ENCODE results near the gene TNFRSF19. TPM values are rescaled to one million over a fixed set of nuclear protein-coding genes. Genes with fewer than 3 reads are reported as not detected.

Gene TNFRSF19
- total and polyA plus RNA-seq, 2 of the 13 experiments (the other 11 are each of a cell fraction or from before 2014, with no cell fraction given), result 75.3 to 77.7 TPM

DNA sequence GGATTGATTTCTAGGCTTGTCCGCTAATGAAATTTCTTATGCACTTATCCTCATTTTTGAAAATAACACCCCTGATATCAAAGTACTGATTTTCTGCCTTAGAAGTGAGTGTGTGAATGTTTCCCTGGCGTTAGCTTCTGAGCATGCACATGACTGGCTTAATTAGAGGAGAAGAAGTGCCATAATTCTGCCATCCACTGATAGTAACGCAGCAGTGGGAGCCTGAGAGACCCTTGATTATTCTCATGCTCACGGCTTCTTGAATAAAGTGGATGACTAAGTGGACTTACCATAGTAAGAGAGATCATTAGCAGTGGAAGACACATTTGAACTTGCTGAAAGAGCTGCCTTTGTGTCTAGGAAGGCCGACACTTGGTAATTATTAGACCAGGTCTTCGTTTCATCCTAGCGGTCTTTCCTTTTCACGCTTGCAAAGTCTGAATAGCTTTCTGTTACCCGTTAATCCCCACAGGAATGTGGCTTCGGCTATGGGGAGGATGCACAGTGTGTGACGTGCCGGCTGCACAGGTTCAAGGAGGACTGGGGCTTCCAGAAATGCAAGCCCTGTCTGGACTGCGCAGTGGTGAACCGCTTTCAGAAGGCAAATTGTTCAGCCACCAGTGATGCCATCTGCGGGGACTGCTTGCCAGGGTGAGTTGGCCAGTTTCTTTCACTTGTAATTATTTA is 45.3 kb downstream of the TNFRSF19 start (continued):
- TF ChIP-seq PRPF4 (IDR thresholded peaks at IDR 0.05; ENCODE audit: low read depth, low read length, poor library complexity, severe bottlenecking), result no peak
- no peak for TF ChIP-seq ETS1 (CRISPR knock-in tag; IDR thresholded peaks at IDR 0.05)
- TF ChIP-seq, protein P1, sequence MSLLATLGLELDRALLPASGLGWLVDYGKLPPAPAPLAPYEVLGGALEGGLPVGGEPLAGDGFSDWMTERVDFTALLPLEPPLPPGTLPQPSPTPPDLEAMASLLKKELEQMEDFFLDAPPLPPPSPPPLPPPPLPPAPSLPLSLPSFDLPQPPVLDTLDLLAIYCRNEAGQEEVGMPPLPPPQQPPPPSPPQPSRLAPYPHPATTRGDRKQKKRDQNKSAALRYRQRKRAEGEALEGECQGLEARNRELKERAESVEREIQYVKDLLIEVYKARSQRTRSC (CRISPR knock-in tag; IDR thresholded peaks at IDR 0.05; ENCODE audit: low read depth), result no peak
- no peak for TF ChIP-seq ZNF180 (CRISPR knock-in tag; IDR thresholded peaks at IDR 0.05; ENCODE audit: borderline replicate concordance, low read depth)
- no peak for TF ChIP-seq ZNF343 (CRISPR knock-in tag; IDR thresholded peaks at IDR 0.05)
- no peak for TF ChIP-seq FOXM1 (CRISPR knock-in tag; IDR thresholded peaks at IDR 0.05)
- TF ChIP-seq TFE3 (CRISPR knock-in tag; IDR thresholded peaks at IDR 0.05), result peak; percentile 40; the same call in 1 of the 2 replicates
- TF ChIP-seq HMG20B (CRISPR knock-in tag; conservative IDR thresholded peaks at IDR 0.05), result peak; percentile 84
- TF ChIP-seq TERF1 (CRISPR knock-in tag; IDR thresholded peaks at IDR 0.05), result no peak
- TF ChIP-seq, protein P2, sequence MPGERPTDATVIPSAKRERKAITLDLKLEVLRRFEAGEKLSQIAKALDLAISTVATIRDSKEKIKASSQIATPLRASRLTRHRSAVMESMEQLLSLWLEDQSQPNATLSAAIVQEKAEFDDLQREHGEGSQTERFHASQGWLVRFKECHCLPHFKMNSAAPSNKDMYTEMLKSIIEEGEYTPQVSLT (CRISPR knock-in tag; IDR thresholded peaks at IDR 0.05; ENCODE audit: borderline replicate concordance, low read depth), result no peak
- TF ChIP-seq CEBPB (IDR thresholded peaks at IDR 0.05; ENCODE audit: borderline replicate concordance, low read depth, low read length), result no peak
- no peak for TF ChIP-seq CENPT (CRISPR knock-in tag; IDR thresholded peaks at IDR 0.05; ENCODE audit: low read depth)
- no peak for TF ChIP-seq TAF1 (CRISPR knock-in tag; IDR thresholded peaks at IDR 0.05)
- no peak for TF ChIP-seq SRSF4 (IDR thresholded peaks at IDR 0.05; ENCODE audit: low read depth, low read length, poor library complexity, severe bottlenecking)
- TF ChIP-seq ZNF770 (CRISPR knock-in tag; IDR thresholded peaks at IDR 0.05), result no peak
- TF ChIP-seq IKZF5 (CRISPR knock-in tag; IDR thresholded peaks at IDR 0.05), result peak; percentile 67; the same call in 1 of the 2 replicates
- TF ChIP-seq NR2F2 (IDR thresholded peaks at IDR 0.05; ENCODE audit: borderline replicate concordance, low read depth), result peak; percentile 20; the same call in 1 of the 2 replicates
- TF ChIP-seq, protein P3, sequence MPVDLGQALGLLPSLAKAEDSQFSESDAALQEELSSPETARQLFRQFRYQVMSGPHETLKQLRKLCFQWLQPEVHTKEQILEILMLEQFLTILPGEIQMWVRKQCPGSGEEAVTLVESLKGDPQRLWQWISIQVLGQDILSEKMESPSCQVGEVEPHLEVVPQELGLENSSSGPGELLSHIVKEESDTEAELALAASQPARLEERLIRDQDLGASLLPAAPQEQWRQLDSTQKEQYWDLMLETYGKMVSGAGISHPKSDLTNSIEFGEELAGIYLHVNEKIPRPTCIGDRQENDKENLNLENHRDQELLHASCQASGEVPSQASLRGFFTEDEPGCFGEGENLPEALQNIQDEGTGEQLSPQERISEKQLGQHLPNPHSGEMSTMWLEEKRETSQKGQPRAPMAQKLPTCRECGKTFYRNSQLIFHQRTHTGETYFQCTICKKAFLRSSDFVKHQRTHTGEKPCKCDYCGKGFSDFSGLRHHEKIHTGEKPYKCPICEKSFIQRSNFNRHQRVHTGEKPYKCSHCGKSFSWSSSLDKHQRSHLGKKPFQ (CRISPR knock-in tag; IDR thresholded peaks at IDR 0.05; ENCODE audit: insufficient replicate concordance), result no peak
